Pancreas (tissue), 10 donors: ENCODE measurements around the gene TENM3. TPM values are rescaled to one million over a fixed set of nuclear protein-coding genes. Genes with fewer than 3 reads are reported as not detected.

Experiments used
- ATAC-seq, 4 donors: fragments of 200-7000 bp; cut with Tn5 transposase; one replicate each; pipeline versions ENCODE4 v1.8.0 to v1.9.1; 2020; ENCODE audit warnings: mild to moderate bottlenecking in 4 of 4, moderate library complexity in 4 of 4
- DNase-seq, 6 donors: peaks; one replicate each; pipeline ENCODE4 v3.0.0-alpha.2; 2020
- FAIRE-seq: peaks from 2 replicates; lab custom pipeline; 2012; peaks lifted over from hg19 to GRCh38; lab: Jason Lieb, UNC
- H3K27ac ChIP-seq, 4 donors: fragments of 200-600 bp; sonication (generic); 1 replicate in 3 of 4; 2 replicates in 1 of 4; pipeline versions ENCODE4 v1.5.0 to v1.8.0; 2020
- H3K27me3 ChIP-seq, 4 donors: fragments of 200-600 bp; one replicate each; pipeline ENCODE4 v1.8.0; 2021
- H3K36me3 ChIP-seq, 3 donors: fragments of 200-600 bp; sonication (generic) in 1 of 3; one replicate each; pipeline versions ENCODE4 v1.5.0 to v1.8.0; 2020 to 2021
- H3K4me1 ChIP-seq, 3 donors: fragments of 200-600 bp; one replicate each; pipeline ENCODE4 v1.8.0; 2021
- H3K4me3 ChIP-seq, 4 donors: fragments of 200-600 bp; sonication (generic) in 2 of 4; one replicate each; pipeline versions ENCODE4 v1.5.0 to v1.8.0; 2020 to 2021
- H3K9me3 ChIP-seq, 4 donors: fragments of 200-600 bp; one replicate each; pipeline ENCODE4 v1.8.0; 2021
- WGBS, 2 donors: extraction: QIAGEN DNeasy Blood & Tissue Kit; methylation state at CpG; one replicate each; pipeline ENCODE4 v1.1.7; 2013; 5-methylcytosine and 5-hydroxymethylcytosine counted together
- intact Hi-C, 3 donors: fragments of 100-400 bp; cut with DNase I; formaldehyde crosslinking; loops; one replicate each; pipeline versions ENCODE4 v1.11.1 to v1.14.2; 2022
- polyA plus RNA-seq, 2 donors: library from polyadenylated mRNA; stranded (reverse); fragments of 200-250 nt; gene quantifications; one replicate each; pipeline ENCODE4 v1.2.3, GENCODE V29; 2013
- total RNA-seq, 6 donors: library from RNA; stranded (reverse); fragmentation: NEBNext Ultra II Directional in 4 of 6; extraction: Animal tissue kit (Norgen Biotek cat#: 25700) in 4 of 6; gene quantifications; one replicate each; pipeline versions ENCODE4 v1.2.1 to v1.2.4, GENCODE V29; 2021 to 2023
- TF ChIP-seq, protein P1 (sequence below), 4 donors: fragments of 200-600 bp; sonication (generic) in 3 of 4; IDR thresholded peaks; one replicate each; pipeline versions ENCODE4 v1.5.0 to v1.8.0; 2021; ENCODE audit warnings: antibody characterized with exemption in 4 of 4
- donor health status: healthy with polysubstance abuse.
- donor health status: DM: no; HTN: no; CAD: no; lungs with moderate emphysema.
- donor health status: DM: no; HTN: no; CAD: no.
- donor health status: control.
- donor health status: control.
- donor health status: Bipolar disorder and iron deficiency.
- donor health status: DM: yes; HTN: yes; CAD: no.
- donor health status: DM: no; HTN: no; CAD: no.
- donor health status: DM: no; HTN: no; CAD: no.
- donor health status: DM: yes; HTN: yes; CAD: no.

Gene TENM3
- total and polyA plus RNA-seq, 8 donors: 0.99 to 6.1 (median 4.4) TPM

DNA sequence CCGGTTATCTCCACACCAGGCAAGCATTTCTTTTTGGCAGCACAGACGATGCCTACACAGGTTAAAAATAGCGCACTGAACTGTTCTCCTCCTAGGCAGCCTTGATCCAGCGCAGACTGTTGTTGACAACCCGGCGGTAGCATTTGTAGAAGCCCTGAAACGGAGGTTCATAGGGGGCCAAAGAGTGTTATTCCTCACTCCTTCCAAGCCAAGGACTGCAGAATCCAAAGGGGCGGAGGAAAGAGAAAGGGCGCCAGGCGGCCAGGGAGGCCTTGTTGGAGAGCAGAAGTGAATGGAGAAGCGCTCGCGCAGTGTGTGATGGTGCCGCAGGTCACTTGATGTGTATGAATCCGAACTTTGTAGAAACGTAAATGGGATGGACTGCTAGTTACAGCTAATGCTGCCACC, 82.7 kb downstream of the TENM3 start:
- no peaks in the 10 kb centered on the region for H3K9me3 ChIP-seq

DNA sequence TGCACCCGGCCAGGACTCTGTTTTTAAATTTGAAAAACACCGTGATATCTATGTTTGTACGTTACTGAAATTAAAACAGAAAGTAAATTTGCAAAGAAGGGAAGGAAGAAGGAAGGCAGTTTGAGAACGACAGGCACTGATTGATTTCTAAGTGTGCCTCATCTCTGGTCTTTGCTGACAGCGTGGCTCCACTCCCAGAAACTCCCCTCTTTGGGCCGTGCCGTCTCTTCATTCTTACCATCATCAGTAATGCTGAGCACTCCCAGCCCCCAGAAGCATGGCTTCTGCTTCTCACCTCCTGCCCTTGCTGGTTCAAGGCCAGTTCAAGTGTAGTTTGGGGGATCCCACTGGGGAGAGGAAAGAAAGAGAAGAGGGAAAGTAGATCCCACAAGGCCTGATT, 85.3 kb downstream of the TENM3 start:
- intact Hi-C loops: no loop called here
- whole genome bisulfite sequencing, 2 donors: 85 to 87% methylated on average over 7 of the region's 7 CpGs
- no peak for FAIRE-seq
- H3K36me3 ChIP-seq: no peaks in the 10 kb centered on the region
- H3K4me1 ChIP-seq: peaks cover 0 to 3% (median 0%) of the 10 kb centered on the region in 3 donors
- no peak for DNase-seq
- no peaks in the 10 kb centered on the region for H3K27me3 ChIP-seq
- no peak for ATAC-seq
- H3K27ac ChIP-seq: no peak overlapping the region
- no peaks in the 10 kb centered on the region for H3K9me3 ChIP-seq
- no peak overlapping the region for H3K4me3 ChIP-seq
- TF ChIP-seq, protein P1, sequence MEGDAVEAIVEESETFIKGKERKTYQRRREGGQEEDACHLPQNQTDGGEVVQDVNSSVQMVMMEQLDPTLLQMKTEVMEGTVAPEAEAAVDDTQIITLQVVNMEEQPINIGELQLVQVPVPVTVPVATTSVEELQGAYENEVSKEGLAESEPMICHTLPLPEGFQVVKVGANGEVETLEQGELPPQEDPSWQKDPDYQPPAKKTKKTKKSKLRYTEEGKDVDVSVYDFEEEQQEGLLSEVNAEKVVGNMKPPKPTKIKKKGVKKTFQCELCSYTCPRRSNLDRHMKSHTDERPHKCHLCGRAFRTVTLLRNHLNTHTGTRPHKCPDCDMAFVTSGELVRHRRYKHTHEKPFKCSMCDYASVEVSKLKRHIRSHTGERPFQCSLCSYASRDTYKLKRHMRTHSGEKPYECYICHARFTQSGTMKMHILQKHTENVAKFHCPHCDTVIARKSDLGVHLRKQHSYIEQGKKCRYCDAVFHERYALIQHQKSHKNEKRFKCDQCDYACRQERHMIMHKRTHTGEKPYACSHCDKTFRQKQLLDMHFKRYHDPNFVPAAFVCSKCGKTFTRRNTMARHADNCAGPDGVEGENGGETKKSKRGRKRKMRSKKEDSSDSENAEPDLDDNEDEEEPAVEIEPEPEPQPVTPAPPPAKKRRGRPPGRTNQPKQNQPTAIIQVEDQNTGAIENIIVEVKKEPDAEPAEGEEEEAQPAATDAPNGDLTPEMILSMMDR (IDR thresholded peaks at IDR 0.05): no peak

More for the DNA sequence above, 82.7 kb downstream of the TENM3 start:
- FAIRE-seq (no peak), DNase-seq (no peak), ATAC-seq (no peak)
- TF ChIP-seq, protein P1 (IDR thresholded peaks at IDR 0.05): no peak
- H3K27ac ChIP-seq: no peak overlapping the region
- intact Hi-C loops: no loop called here
- no peak overlapping the region for H3K4me3 ChIP-seq
- H3K4me1 ChIP-seq: no peaks in the 10 kb centered on the region
- WGBS, 2 donors: 80 to 82% methylated on average over 16 of the region's 16 CpGs
- no peaks in the 10 kb centered on the region for H3K36me3 ChIP-seq
- H3K27me3 ChIP-seq: no peaks in the 10 kb centered on the region

GRCh38 chr4:182337366-182337765, 94.2 kb downstream of the TENM3 start:
- Histone ChIP-seq H3K27me3 (no peaks in the 10 kb centered on the region), H3K9me3 (no peaks in the 10 kb centered on the region), H3K27ac (no peak overlapping the region), H3K4me1 (peaks cover 0 to 4% (median 0%) of the 10 kb centered on the region in 3 donors), H3K36me3 (no peaks in the 10 kb centered on the region), H3K4me3 (no peak overlapping the region)
- TF ChIP-seq, protein P1 (IDR thresholded peaks at IDR 0.05): no peak
- FAIRE-seq (no peak), DNase-seq (no peak), ATAC-seq (no peak)
- intact Hi-C loops: no loop called here
- WGBS, 2 donors: 80 to 87% methylated on average over 1 of the region's 1 CpG

- H3K27me3 ChIP-seq: no peaks in the 10 kb centered on the region
- TF ChIP-seq, protein P1 (IDR thresholded peaks at IDR 0.05): no peak
- no peak overlapping the region for H3K4me3 ChIP-seq
- no peaks in the 10 kb centered on the region for H3K9me3 ChIP-seq
- H3K36me3 ChIP-seq: no peaks in the 10 kb centered on the region
- no peak for FAIRE-seq
- ATAC-seq: no peak
- H3K4me1 ChIP-seq: peaks cover 0 to 4% (median 0%) of the 10 kb centered on the region in 3 donors
- no peak for DNase-seq
- no peak overlapping the region for H3K27ac ChIP-seq
- 94% methylated on average over 3 of the region's 3 CpGs for WGBS, 2 donors
- intact Hi-C loops: no loop called here
Observed at GRCh38 chr4:182338063-182338462, 94.9 kb downstream of the TENM3 start.

- Histone ChIP-seq H3K27ac (no peak overlapping the region), H3K36me3 (no peaks in the 10 kb centered on the region), H3K4me1 (no peaks in the 10 kb centered on the region), H3K27me3 (no peaks in the 10 kb centered on the region), H3K9me3 (no peaks in the 10 kb centered on the region), H3K4me3 (no peak overlapping the region)
- ATAC-seq (no peak), DNase-seq (no peak), FAIRE-seq (no peak)
- TF ChIP-seq, protein P1 (IDR thresholded peaks at IDR 0.05): no peak
- WGBS, 2 donors: 55 to 58% methylated on average over 2 of the region's 2 CpGs
- intact Hi-C loops: no loop called here
Observed at GRCh38 chr4:182338746-182339145, 95.5 kb downstream of the TENM3 start.
